ENCODE data around the gene KIAA2012.

DNA sequence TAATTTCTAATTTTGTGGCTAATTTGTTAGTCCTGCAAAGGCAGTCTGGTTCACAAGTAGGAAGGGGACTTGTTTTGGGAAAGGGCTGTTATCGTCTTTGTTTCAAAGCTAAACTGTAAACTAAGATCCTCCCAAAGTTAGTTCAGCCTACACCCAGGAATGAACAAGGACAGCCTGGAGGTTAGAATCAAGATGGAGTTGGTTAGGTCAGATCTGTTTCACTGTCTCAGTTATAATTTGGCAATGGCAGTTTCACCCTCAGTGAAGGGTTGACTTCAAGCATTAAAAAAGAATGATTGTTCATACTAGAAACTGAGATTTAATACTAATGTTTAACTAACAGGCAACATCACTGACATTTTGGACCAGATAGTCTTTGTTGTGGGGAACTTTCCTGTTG is 69.5 kb downstream of the KIAA2012 start:
- TF ChIP-seq, protein P1, sequence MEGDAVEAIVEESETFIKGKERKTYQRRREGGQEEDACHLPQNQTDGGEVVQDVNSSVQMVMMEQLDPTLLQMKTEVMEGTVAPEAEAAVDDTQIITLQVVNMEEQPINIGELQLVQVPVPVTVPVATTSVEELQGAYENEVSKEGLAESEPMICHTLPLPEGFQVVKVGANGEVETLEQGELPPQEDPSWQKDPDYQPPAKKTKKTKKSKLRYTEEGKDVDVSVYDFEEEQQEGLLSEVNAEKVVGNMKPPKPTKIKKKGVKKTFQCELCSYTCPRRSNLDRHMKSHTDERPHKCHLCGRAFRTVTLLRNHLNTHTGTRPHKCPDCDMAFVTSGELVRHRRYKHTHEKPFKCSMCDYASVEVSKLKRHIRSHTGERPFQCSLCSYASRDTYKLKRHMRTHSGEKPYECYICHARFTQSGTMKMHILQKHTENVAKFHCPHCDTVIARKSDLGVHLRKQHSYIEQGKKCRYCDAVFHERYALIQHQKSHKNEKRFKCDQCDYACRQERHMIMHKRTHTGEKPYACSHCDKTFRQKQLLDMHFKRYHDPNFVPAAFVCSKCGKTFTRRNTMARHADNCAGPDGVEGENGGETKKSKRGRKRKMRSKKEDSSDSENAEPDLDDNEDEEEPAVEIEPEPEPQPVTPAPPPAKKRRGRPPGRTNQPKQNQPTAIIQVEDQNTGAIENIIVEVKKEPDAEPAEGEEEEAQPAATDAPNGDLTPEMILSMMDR (IDR thresholded peaks at IDR 0.05; ENCODE audit: low read depth, low read length, poor library complexity, severe bottlenecking) = no peak
- no peak for TF ChIP-seq EZH2phosphoT487 (IDR thresholded peaks at IDR 0.05; ENCODE audit: borderline replicate concordance, low read length)
